GM21381 (cell line): ENCODE data around the gene E2F3.
A peak's percentile ranks its signal among the peaks of the same experiment; 100 is the strongest.

Experiments
- ATAC-seq: cut with Tn5 transposase; IDR thresholded peaks from one replicate; pipeline ENCODE4 v1.9.1; 2021; ENCODE audit warnings: mild to moderate bottlenecking, moderate library complexity; ENCODE audit not compliant: unreplicated experiment

The E2F3 gene

DNA sequence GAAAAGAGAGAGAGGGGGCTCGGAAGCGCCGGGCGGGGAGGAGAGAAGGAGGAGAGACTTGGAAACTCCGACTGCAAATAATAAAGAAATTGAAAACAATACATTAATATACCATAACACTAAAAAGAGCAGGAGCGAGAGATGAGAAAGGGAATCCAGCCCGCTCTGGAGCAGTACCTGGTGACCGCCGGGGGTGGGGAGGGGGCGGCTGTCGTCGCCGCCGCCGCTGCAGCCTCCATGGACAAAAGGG, 338 bp downstream of the E2F3 start:
- no peak for ATAC-seq

DNA sequence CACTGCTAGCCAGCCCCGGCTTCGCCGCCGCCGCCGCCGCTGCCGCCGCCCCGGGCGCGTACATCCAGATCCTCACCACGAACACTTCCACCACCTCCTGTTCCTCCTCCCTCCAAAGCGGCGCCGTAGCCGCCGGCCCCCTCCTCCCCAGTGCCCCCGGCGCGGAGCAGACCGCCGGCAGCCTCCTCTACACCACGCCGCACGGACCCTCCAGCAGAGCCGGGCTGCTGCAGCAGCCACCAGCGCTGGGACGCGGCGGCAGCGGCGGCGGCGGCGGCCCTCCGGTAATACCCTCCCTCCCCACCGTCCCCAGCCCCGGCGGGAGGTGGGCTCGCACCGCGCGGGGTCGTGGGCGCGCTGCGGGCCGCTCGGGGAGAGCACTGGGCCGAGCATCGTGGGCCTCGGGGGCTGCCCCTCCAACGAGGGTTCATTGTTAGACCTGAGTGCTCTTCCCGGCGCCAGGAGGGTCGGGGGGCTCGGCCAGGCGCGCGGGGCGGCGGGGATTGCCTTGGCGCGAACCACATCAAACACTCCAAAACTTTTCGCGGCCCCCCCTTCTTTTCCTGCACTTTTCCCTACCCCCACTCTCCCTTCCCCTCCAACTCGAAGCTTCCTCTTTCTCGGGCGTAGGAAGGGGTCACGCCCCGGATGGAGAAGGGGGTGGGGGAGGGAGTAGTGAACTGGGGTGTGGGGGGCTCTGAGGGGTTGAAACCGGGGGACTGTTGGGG, 827 bp downstream of the E2F3 start:
- no peak for ATAC-seq

DNA sequence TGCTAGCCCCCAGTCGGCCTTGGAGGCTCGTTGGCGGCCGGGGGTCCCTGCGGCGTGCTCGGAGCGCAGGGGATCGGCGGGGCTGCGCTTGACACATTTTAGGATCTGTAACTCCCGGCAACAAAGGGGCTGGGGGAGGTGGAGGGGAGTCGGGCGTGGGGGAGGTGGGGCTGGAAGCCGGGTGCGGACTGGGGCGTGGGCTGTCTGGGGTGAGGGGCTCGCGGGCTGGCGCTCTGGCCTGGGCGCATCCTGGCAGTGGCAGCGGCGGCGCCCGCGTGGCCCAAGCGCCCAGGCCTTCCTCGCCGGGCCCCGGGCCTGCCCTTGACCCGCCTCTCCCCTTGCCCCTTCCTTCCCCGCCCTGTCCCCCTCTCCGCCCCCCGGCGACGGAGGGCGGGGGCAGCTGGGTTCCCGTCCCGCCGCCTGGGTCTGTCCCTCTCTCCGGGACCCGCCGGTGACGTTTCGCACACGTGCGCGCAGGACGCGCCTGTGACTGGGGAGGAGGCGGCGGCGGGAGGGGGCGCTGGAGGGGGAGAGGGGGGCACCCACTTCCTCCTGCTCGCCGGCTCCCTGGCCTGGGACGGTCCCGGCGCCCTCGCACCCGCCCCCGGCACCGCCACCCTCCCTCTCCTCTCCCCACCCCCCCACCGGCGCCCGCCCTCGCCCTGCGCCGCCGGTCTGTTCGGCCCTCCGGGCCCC, 1.5 kb downstream of the E2F3 start:
- ATAC-seq = peak; percentile 48

DNA sequence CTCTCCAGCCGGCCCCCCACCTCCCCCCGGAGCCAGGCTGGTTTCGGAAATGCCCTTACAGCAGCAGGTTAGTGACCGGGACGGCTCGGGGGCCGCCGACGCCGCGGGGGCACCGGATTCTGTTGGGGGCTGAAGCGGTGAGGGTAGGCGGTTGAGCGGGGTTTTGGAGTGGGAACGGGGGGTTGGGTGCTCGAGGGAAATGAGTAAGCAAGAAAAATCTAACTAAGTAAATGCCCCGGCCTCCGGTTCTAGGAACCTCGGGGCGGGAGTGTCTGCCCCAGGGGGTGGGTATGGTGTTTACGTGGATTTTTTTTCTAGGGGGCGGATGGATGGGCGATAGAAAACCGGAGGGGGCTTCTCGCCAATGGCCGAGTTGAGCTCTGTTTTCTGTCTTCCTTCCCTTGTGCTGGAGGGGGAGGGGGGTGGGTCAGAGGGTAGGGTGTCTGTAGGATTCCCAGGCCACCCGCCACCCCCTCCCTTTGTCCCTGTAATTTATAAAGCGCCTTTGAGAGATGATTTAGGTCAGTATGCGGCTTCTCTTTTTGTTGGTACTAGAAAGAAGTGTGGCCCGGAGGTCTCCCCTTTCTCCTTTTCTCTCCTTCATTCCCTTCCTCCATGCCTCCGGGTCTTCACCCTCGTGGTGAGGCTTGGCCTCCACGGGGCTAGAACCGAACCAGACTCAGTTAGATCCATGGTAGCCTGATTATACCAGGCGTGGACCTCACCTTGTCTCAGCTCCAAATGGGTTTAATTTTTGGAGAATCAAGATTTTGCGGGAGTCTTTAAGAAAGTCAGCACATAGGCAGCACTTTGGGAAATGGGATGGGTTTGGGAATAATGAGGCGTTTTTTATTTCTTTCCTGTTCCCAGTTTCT, 2.3 kb downstream of the E2F3 start:
- ATAC-seq = no peak

DNA sequence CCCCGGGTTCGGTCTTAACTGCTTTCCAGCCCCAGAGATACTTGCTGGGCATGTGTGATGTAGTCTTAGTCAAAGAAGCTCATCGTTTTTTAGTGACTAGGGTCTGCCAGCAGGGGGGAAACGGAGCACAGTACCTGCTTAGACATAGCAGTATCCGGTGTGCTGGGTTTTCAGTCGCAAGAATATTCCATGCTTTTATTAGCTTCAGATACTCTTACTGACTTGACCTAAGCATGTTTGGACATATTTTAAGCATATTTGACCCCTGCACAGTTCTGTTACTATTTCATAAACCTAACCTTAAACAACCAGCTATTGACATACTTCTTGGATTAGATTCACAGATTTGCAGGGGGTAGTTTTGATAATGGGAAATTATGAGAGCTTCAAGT, 3.0 kb downstream of the E2F3 start:
- peak; percentile 16 for ATAC-seq

DNA sequence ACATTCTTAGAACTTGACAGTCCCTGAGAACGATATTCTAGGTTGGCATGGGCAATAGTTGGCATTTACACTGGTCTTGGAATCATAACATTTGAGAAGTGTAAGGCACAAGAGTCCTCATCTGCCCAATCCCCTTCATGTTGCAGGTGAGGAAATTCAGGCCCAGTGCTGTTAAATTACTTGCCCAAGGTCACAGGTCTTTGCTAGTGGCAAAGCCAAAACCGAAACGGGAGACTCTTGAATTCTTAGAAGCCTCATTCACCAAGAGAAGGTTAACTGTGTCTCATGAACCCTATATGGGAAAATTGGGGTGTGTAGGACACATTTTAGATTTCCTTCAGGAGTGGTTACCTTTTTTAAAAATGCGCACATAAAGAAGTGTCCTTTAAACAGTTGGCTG, 7.2 kb downstream of the E2F3 start:
- ATAC-seq = no peak

DNA sequence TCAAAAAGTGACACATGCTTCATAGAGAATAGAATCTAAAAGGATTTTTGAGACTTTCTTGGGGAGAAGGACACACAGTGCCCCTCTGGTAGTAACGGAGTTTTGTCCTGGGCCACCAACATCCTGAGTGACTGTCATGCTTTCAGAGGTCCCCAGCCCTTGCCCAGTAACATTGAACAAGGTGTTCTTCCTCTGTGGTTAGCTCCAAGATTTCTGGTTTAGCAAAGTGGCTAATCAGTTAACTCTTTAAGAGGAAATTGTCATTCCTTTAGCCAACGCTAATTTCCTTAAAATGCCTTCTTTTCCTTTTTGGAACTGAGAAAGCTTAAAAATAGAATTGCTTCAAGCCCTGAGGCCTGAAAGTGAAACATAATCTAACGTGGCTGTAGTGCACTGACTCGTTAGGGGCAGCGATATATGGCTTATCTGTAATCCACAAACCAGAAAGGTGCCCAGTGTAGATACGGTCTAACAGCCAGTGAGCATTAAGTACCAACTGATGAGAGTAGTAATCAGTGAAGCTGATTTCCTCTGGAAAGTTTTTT, 7.8 kb downstream of the E2F3 start:
- ATAC-seq = peak; percentile 93

DNA sequence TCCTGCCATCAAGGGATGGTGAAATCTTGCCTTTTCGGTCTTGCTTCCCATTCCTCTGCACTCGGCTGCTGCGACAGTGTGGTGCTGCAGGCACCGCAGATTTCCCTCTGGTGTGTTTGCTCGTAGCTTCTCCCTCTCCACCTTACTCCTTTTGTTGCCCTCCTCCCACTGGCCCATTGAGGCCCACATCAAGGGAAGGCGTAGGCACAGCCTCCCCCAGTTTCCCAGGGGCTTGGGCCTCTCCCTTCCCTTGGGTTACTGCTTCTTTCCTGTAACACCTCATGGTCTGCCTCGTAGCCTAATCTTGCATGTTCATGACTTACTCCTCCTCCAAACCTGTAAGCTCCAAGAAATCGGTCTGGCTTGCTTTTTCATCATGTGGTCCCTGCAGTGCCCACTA, 9.9 kb downstream of the E2F3 start:
- ATAC-seq = no peak

DNA sequence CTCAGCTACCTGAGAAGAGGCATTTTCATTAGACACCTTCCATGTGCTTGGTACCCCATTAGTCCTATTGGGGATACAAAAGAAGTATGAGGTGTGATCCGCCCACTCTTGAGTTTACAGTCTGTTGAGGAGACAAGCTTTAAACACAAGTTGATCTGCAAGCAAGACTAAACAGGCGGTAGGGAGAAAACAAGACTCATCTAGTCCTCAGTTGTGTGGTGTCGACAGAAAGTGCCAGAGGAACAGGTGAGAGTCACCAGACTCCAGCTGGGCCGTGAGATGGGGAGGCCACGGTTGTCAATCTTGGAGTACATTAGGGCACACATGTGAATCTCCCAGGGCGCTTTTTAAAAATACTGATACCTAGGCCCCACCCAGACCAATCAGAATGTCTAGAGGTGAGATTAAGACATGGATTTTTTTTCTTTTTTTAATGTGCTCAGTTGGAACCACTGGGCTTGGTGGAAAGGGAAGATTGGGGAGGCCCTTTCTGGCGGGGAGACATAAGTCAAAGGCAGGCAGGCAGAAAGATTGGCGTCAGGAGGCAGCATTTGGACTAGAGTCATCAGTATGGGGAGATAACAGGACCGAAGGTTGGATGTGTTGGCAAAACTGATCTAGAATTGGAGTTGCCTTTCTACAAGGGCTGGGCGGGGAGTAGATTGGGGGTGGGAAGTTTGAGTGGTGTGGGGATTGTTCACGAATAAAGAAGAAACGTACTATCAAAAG, 10.4 kb downstream of the E2F3 start:
- ATAC-seq = no peak

DNA sequence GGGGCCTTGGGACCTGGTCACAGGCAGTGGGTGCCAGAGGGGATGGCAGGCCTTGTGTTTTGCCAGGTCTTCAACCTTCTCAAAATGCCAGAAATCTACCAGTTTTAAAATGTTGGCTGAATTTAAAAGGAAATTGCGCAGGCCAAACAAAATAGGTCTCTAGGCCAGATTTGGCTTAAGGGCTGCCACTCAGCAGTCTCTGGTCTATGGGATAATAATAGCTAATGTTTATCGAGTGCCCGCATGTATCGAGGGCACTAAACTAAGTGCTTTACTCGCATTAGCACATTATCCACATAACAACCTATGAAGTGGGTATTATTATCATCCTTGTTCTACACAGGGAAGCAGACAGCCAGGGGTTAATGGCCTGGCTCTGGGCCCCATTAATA, 11.0 kb downstream of the E2F3 start:
- ATAC-seq = no peak

DNA sequence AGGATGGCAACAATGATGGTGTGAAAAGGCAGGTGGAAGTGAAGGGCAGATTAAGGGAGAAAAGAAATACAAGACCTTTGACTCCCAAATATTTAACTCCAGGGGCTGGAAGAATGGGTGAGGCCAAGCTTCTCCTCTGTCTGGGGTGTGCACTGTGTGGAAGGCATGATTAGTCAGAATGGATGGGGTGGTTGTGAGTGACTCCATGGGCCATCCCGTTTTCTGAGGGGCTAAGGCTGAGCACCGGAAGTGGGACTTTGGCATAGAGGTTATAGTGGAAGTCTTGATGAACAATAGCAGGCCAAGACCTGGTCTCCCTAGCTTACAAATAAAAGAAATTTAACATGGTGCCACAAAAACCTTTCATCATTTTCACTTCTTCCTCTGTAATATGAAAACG, 12.1 kb downstream of the E2F3 start:
- ATAC-seq = no peak

DNA sequence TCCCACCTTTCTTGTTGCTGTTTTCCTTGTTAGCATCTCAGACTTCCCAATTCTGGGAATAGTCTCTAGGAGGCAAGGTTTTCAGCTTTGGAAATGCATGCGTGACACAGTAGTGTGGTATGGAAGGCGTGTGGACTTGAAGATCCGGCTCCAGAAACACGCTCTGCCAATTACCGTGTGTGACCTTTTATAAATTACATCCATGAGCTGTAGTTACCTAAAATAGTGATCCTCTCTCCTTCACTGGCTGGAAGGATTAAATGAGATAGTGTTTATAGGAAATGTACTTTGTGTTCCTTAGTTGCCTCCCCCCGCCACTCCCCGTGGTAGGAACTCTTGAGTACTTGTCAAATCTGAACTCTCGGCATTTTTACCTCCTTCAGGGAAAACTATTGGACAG, 13.0 kb downstream of the E2F3 start:
- no peak for ATAC-seq

DNA sequence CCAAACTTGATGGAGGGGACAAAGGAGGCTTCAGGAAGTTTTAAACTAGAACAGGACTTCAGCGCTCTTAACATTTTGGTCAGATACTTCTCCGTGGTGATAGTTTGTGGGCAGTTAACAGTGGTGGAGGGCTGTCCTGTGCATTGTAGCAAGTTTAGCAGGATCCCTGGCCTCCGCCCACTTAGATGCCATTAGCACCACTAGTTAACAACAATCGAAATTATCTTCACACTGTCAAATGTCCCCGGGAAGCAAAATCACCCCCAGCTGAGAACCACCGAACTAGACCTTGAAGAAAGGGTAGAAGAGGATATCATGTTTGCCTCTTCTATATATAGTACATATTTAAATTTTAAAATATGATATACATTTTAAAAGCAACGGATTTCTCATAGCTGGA, 13.6 kb downstream of the E2F3 start:
- ATAC-seq = no peak

DNA sequence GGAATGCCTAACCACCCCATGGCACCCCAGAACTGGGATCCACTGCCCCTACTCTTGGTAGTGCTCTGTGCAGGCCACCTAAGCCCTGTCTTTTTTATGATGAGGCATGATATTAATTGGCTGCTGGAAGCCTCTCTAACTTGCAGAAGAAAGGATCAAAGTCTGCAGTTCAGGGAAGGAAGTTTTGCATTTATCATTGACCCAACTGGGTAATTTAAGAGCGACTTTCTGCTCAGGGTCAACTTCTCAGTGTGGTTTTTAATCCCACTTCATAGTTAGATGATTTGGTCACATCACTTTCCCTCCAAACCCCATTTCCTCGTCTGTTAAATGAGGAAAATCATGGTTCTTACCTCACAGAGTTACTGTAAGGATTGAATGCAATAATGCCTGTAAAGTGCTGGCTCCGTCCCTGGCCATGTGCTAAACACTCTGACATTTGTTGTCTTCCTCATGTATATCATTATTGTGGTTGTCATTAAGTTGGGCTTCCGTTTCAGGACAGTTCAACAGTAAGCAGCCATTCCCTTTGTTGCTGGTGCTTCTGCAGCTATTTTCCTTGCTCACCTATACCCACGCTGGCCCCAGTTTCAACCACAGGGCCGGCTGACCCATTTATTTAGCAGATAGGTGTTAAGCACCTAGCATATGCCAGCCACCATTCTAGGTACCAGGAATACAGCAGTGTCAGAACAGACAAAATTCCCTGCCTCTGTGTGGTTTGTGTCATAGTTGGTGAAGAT, 14.2 kb downstream of the E2F3 start:
- no peak for ATAC-seq

DNA sequence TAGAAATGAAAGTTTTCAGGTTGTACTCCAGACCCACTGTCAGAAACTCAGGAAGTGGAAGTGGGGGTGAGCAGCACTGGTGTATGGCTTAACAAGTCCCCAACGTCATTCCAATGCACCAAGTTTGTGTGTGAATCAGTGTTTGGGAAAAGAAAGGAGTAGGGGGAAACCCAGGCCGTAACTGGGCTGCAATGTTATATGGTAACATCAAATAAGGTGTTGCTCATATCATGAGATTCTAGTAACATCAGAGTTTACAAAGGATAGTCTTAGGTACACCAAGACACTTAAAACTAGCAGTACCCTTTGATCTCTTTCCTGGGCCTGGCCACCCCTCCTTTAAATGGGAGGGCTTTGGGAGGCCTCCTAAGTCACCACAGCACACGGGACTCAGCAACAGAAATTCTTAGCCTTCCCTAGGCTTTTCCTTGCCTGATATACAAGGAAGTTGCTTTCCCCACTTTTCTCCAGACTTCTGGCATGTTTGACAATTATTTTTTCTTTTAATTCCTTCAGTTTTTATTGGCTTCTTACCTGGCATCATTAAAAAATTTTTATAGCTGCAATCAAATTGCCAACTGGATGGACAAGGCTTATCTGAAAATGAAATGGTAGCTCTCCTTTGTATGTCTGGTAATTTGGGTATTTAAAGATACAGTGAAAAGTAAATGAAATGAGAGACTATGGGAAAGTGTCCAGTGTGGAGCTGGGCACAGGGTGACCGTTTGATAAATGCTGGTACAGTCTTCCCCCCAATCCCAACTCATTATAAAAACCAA, 15.1 kb downstream of the E2F3 start:
- no peak for ATAC-seq

DNA sequence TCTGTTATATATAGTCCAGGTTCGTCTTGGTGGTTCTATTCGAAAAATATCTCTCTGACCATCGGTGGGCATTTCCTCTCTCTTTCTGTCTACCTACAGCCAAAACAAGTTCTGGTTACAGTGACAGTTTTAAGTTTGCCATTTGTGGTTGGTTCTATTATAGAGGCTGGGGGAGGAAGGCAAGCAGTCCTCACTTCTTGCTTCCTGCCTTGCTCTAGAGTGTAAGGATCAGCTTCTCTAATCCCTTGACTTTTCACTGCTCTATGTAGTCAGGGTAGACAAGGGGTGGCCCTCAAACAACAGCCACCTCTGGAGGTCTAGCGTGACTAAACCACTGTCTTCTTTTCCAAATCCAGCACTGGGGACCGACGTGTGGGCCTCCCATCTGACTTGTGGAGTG, 16.1 kb downstream of the E2F3 start:
- no peak for ATAC-seq

DNA sequence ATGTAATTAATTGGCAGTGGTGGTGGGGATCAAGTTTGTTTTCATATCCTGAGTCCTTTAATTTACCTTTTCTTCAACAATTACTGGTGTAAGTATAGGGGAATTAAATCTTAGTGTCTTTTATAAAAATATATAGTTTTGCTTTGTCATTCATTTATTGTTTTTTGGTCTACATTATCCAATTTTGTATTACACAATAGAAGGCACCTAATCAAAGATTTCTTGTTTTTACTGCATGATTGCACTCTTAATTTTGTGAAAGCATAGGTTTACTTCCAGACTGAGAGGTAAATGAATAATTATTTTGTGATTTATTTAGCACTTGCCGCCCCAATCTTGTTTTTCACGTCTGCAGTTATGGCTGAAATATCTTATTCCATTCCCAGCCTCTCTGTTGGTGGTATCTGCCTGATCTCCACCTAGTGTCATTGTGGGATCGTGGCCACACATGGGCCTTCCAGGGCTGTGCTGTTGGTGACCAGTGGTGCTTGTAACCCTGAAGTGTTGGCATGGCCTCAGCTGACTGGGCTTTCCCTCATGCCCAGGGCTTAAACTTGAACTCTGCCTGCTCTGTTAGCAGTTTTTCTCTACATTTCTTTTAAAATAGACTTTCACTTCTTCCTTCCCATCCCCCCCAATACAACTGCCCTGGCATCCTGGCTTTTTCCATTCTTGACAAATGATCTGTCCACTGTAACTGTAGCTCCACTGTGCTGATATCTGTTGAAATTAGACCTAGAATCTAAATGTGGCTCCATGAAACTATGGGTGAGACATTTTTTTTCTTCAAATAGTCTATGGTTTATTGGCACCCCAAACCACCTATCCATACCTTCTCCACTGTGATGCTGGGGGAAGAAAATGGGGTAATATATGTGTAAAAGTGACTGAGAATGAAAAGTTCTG, 24.8 kb downstream of the E2F3 start:
- ATAC-seq = no peak

DNA sequence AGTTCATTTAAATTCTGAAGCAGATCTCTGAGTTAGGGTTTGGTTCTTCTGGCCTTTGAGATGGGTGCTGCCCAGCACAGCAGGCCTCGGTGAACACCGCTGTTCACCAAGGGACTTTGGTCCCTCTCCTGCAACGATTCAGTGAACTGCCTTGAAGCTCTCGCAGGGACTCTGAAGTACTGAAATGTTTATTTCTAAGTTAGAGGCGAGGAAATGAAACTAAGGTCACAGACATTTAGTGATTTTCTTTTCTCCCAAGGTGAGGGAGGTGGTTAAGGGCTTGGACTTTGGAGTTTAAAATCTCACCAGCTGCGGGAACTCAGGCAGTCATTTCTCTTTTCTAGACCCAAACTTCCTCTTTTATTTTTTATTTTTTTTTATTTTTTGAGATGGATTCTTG, 26.2 kb downstream of the E2F3 start:
- ATAC-seq = peak; percentile 85

DNA sequence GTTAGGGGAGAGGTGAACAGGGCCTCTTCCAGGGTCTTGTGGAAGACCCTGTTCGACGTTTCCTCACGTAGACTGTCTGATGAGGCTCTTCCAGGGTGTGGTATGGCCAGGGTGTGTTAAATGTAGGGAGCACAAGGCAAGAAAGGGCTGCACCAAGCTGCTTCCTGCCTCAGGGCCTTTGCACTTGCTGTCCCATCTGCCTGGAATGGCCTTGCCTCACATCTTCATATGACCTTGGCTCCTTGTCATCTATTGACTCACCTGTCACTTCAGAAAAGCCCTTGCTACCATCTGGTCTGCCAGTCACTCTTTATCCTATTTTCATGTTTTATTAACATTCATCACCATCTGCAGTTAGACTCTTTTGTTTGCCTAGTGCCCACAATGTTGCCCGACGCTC, 31.0 kb downstream of the E2F3 start:
- ATAC-seq = no peak
